NB4 (cell line): Measurements from ENCODE around the gene FAAP20.

Source experiments
- DNase-seq: peaks from one replicate; pipeline ENCODE4 v3.0.0; 2010; ENCODE audit warnings: low read depth
- H3K4me3 ChIP-seq: one replicate; pipeline ENCODE4 v1.5.1; 2011; ENCODE audit warnings: mild to moderate bottlenecking, low read depth, low read length, moderate library complexity
- MYC ChIP-seq: IDR thresholded peaks from 2 replicates; pipeline ENCODE4 v1.6.1; 2011; ENCODE audit warnings: low read depth, low read length
- POLR2A ChIP-seq: IDR thresholded peaks from 2 replicates; pipeline ENCODE4 v1.6.1; 2011; ENCODE audit warnings: mild to moderate bottlenecking; ENCODE audit not compliant: insufficient read length; ENCODE audit errors: extremely low read depth
- TF ChIP-seq, protein P1 (sequence below): IDR thresholded peaks from 2 replicates; pipeline ENCODE4 v1.6.1; 2011; ENCODE audit warnings: low read depth, low read length
- TF ChIP-seq, protein P2 (sequence below): IDR thresholded peaks from one replicate; pipeline ENCODE4 v1.5.1; 2012; ENCODE audit warnings: low read depth, low read length

The FAAP20 gene

DNA sequence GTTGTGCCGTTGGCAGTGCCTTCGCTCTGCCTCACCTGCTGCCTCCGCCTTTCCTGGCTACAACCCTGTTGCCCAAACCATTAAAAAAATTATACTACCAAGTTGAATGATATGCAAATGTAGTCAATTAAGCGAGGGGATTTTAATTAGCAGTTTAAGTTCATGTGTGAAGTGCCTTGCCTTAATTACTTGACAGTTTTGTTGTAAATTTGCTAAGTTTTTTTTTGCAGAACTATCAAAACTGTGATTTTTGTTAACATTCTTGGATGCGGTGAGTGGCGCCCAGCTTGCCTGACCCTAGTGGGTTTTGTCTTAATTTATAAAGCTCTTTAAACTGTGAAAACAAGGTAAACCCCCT is 44.4 kb upstream of the FAAP20 start:
- H3K4me3 ChIP-seq, result no peak overlapping the region
- TF ChIP-seq, protein P1, sequence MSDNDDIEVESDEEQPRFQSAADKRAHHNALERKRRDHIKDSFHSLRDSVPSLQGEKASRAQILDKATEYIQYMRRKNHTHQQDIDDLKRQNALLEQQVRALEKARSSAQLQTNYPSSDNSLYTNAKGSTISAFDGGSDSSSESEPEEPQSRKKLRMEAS, result no peak
- TF ChIP-seq, protein P2, sequence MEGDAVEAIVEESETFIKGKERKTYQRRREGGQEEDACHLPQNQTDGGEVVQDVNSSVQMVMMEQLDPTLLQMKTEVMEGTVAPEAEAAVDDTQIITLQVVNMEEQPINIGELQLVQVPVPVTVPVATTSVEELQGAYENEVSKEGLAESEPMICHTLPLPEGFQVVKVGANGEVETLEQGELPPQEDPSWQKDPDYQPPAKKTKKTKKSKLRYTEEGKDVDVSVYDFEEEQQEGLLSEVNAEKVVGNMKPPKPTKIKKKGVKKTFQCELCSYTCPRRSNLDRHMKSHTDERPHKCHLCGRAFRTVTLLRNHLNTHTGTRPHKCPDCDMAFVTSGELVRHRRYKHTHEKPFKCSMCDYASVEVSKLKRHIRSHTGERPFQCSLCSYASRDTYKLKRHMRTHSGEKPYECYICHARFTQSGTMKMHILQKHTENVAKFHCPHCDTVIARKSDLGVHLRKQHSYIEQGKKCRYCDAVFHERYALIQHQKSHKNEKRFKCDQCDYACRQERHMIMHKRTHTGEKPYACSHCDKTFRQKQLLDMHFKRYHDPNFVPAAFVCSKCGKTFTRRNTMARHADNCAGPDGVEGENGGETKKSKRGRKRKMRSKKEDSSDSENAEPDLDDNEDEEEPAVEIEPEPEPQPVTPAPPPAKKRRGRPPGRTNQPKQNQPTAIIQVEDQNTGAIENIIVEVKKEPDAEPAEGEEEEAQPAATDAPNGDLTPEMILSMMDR, result no peak
- TF ChIP-seq MYC (no peak), POLR2A (no peak)
- DNase-seq, result no peak

DNA sequence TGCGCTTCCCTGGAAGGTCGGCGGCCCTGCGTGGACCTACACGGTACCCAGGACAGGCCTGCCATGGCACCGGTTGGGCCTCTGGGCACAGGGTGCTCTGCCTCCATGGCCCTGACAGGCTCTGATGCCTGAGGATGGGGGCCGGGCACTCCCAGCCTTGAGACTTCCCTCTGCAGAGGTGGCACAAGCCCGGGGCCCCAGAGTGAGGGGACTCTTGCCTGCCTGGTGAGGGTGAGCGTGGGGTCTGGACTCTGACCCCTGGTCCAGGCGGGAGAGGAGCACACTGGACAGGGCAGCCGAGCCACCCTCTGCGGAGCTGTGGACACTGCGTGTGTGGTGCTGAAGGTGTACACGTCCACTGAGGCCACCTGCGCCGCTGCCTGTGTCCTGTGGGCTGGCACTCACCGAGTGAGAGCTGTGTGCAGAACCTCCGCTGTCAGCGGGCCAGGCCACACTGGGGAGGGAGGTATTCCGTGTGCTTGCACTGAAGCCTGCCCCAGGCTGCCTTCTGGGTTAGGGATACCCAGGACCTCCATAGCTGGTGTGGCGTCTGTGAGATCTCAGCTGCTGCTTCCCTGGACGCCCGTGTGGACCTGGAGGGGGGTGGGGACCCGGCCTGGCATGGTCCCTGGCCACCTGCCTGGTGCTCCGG is 43.9 kb upstream of the FAAP20 start:
- no peak for DNase-seq
- TF ChIP-seq, protein P1, result no peak
- TF ChIP-seq POLR2A (no peak), MYC (no peak)
- TF ChIP-seq, protein P2, result no peak
- no peak overlapping the region for H3K4me3 ChIP-seq

DNA sequence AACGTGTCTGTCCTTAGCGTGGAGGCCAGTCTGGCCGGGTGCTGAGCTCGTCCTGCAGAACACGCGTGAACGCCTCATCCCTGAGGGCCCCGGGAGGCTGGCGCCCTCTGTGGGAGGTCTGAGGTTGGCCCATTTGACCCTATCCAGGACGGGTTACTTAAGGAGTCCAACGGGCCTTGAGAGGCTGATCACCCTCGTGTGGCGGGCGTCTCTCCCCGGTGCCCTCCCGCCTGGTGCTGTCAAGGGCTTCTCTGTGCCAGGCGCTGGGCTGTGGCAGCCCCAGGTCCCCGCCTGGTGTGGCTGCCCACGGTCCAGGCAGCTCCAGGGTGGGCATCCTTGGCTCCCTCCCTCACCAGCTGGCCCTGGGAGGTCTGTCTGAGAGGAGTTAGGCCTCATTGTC is 43.2 kb upstream of the FAAP20 start:
- no peak overlapping the region for H3K4me3 ChIP-seq
- TF ChIP-seq, protein P2, result no peak
- no peak for TF ChIP-seq POLR2A
- no peak for TF ChIP-seq MYC
- TF ChIP-seq, protein P1, result no peak
- no peak for DNase-seq

DNA sequence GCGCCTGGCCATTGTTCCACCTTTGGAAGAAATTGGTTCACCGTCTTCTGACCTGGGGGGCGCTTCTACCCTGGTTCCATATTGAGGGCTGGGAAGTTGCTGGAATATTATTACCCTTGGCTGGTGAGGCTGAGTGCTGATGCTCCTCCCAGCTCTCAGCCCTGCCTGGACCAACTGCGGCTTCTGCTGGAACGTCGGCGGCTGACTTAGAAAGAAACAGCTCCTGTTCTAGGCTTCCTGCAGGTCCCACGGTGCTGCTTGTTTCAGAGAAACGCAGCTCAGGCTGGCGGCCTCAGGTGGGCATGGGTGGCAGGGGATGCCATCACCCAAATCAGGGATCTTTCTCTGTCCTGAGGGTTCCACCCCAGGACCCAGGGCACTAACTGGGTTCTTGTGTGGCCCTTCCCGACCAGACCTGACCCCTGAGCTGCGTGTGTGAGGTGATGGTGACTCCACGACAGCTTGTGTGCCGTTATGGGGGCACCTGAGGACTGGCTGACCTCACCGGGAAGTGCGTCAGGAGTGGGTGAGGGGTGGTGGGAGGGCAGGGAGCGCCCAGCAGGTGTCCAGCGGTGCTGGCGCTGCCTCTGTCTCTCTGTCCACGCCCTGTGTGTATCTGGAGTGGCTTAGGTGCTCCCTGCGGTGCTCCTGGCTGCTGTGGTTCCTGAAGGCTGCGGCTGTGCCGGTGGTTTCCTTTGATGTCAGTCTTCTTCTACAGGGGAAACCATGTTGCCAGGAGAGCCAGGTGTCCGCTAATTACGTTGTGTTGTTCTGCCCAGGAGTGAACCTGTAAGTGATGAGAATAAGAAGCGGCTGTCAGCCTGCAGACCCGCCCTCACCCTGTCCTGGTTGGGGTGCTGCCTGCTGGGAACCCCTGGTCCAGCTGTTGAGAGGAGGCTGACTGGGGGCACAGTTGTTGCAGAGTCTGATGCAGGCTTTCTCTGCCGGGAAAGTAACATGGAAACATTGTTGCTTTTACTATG is 42.4 kb upstream of the FAAP20 start:
- TF ChIP-seq, protein P1, result no peak
- H3K4me3 ChIP-seq, result no peak overlapping the region
- DNase-seq, result no peak

DNA sequence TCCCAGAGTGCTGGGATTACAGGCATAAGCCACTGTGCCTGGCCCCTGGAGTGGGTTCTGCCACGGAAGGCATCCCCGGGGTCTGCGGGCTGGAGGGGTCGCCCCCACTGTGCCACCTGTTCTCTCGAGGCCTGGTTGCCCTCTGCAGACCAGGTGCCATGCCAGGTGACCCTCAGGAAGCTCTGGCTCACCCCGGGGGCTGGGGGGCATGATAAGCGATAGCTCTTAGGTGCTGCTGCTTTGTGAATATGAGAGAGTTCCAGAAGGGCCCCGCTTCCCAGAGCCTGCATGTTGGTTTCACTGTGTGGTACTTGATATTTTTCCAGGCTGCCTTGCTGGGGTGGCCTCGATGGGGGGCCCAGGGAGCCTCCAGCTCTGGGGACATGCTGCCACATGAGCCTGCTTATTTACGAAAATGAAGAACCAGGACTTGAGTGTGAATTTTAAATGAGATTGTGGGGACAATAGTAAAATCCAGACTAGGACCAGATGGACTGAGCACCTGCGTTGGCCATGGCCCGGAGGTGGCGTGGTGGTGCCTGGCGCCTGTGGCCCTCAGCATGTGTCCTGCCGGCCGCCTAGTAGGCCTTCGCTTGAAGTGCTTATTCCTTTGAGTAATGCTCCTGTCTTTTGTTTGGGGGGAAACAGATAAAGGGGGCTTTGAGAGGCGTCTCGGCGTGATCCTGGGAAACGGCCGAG is 40.9 kb upstream of the FAAP20 start:
- H3K4me3 ChIP-seq, result no peak overlapping the region
- TF ChIP-seq, protein P2, result no peak
- TF ChIP-seq, protein P1, result no peak
- DNase-seq, result no peak

DNA sequence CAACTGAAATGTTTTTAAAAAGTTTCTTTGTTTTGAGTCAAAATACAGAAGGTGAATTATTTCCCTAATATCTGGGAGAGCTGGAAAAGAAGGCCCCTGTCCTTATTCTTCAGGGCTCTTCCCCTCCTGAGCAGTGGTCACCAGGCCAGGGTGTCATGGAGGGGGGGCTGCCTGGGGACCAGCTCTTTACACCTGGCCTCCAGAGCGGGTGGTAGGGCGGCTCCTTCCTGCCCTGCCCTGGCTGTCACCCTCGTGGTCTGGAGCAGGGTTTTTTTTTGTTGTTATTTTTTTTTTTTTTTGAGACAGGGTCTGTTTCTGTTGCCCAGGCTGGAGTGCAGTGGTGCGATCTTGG is 40.2 kb upstream of the FAAP20 start:
- DNase-seq, result no peak
- no peak for TF ChIP-seq POLR2A
- TF ChIP-seq, protein P1, result no peak
- TF ChIP-seq, protein P2, result no peak
- no peak for TF ChIP-seq MYC
- no peak overlapping the region for H3K4me3 ChIP-seq
